ENCODE data around the gene PLGRKT. TPM values are rescaled to one million over a fixed set of nuclear protein-coding genes. Genes with fewer than 3 reads are reported as not detected.
"Not testable (repeated sequence)": the region's sequence is repeated elsewhere in the genome, so short reads cannot be mapped to it uniquely, and the experiment has no call there.

Gene PLGRKT
- total RNA-seq, 1 donor from 2014 or later: 7.0 TPM

- DNase-seq: peak; percentile 97
These were observed 12.8 kb upstream of the PLGRKT start, which contains the start of gene CD274 for GRCh38 chr9:5450359-5451091. CD274 (plus strand) TSS chr9:5450542; CDS start chr9:5456114, 5,572 bp downstream.

GRCh38 chr9:5449521-5450358 lies 12.0 kb upstream of the PLGRKT start:
- DNase-seq: peak; percentile 13

- no peak for DNase-seq
These were observed 11.0 kb upstream of the PLGRKT start for GRCh38 chr9:5448461-5449435.

- no peak for DNase-seq
These were observed 10.3 kb upstream of the PLGRKT start for GRCh38 chr9:5448016-5448415.

- DNase-seq: peak; percentile 10
These were observed 9.6 kb upstream of the PLGRKT start for GRCh38 chr9:5447337-5447736.

GRCh38 chr9:5446451-5447236 lies 8.9 kb upstream of the PLGRKT start:
- DNase-seq: peak; percentile 44

- no peak for DNase-seq
These were observed 8.2 kb upstream of the PLGRKT start for GRCh38 chr9:5445886-5446285.

GRCh38 chr9:5445096-5445495 lies 7.4 kb upstream of the PLGRKT start:
- DNase-seq: not testable (repeated sequence)

- no peak for DNase-seq
These were observed 6.1 kb upstream of the PLGRKT start for GRCh38 chr9:5443850-5444249.

- peak; percentile 88 for DNase-seq
These were observed 4.8 kb upstream of the PLGRKT start for GRCh38 chr9:5442400-5443011.

- DNase-seq: peak; percentile 47
These were observed 3.3 kb upstream of the PLGRKT start for GRCh38 chr9:5441043-5441442.

- DNase-seq: no peak
These were observed 2.7 kb upstream of the PLGRKT start for GRCh38 chr9:5440426-5440825.

GRCh38 chr9:5438301-5439162 lies 807 bp upstream of the PLGRKT start:
- DNase-seq: peak; percentile 55

- no peak for DNase-seq
These were observed 1.3 kb downstream of the PLGRKT start for GRCh38 chr9:5436441-5436840.

- peak; percentile 54 for DNase-seq
These were observed 1.8 kb downstream of the PLGRKT start for GRCh38 chr9:5435912-5436311.

- DNase-seq: not testable (repeated sequence)
These were observed 3.6 kb downstream of the PLGRKT start for GRCh38 chr9:5433841-5434810.

GRCh38 chr9:5433328-5433727 lies 4.4 kb downstream of the PLGRKT start:
- DNase-seq: not testable (repeated sequence)

GRCh38 chr9:5432890-5433289 lies 4.8 kb downstream of the PLGRKT start:
- not testable (repeated sequence) for DNase-seq

- DNase-seq: no peak
These were observed 6.8 kb downstream of the PLGRKT start for GRCh38 chr9:5430912-5431311.

All from dermis blood vessel endothelial cell (primary cell).